ENCODE results near the gene RBP4.

- TF ChIP-seq CLOCK (CRISPR knock-in tag; IDR thresholded peaks at IDR 0.05; ENCODE audit: borderline replicate concordance) (no peak), MCM7 (IDR thresholded peaks at IDR 0.05) (no peak), POLR2A (conservative IDR thresholded peaks at IDR 0.05) (no peak)
Observed at GRCh38 chr10:93629647-93630305, 28.7 kb upstream of the RBP4 start.
